GM21529 (cell line): ENCODE data around the gene EIF4E.
"Not testable (repeated sequence)": the region's sequence is repeated elsewhere in the genome, so short reads cannot be mapped to it uniquely, and the experiment has no call there.

Experiments
- ATAC-seq: cut with Tn5 transposase; IDR thresholded peaks from one replicate; pipeline ENCODE4 v1.9.1; 2021; ENCODE audit not compliant: unreplicated experiment

Gene EIF4E

GRCh38 chr4:98934851-98935250 is 5.9 kb upstream of the EIF4E start:
- ATAC-seq, result not testable (repeated sequence)

- peak; percentile 15 for ATAC-seq
Observed at GRCh38 chr4:98932539-98932938, 3.6 kb upstream of the EIF4E start.

GRCh38 chr4:98930311-98930865 is 1.5 kb upstream of the EIF4E start:
- ATAC-seq, result no peak

- ATAC-seq, result peak; percentile 51
Observed at GRCh38 chr4:98929341-98930267, 671 bp upstream of the EIF4E start.

GRCh38 chr4:98928131-98928504 is 815 bp downstream of the EIF4E start:
- peak; percentile 38 for ATAC-seq

GRCh38 chr4:98926257-98926656 is 2.7 kb downstream of the EIF4E start:
- not testable (repeated sequence) for ATAC-seq

- no peak for ATAC-seq
Observed at GRCh38 chr4:98921292-98921691, 7.6 kb downstream of the EIF4E start.

- ATAC-seq, result no peak
Observed at GRCh38 chr4:98919996-98920395, 8.9 kb downstream of the EIF4E start.

- not testable (repeated sequence) for ATAC-seq
Observed at GRCh38 chr4:98910728-98911127, 18.2 kb downstream of the EIF4E start.

- ATAC-seq, result no peak
Observed at GRCh38 chr4:98909646-98910401, 19.1 kb downstream of the EIF4E start.

GRCh38 chr4:98908703-98909262 is 20.1 kb downstream of the EIF4E start:
- ATAC-seq, result no peak

- ATAC-seq, result no peak
Observed at GRCh38 chr4:98908182-98908581, 20.8 kb downstream of the EIF4E start.

- ATAC-seq, result no peak
Observed at GRCh38 chr4:98905839-98906238, 23.1 kb downstream of the EIF4E start.

GRCh38 chr4:98905297-98905696 is 23.6 kb downstream of the EIF4E start:
- no peak for ATAC-seq

GRCh38 chr4:98903963-98904362 is 25.0 kb downstream of the EIF4E start:
- no peak for ATAC-seq

GRCh38 chr4:98903561-98903960 is 25.4 kb downstream of the EIF4E start:
- no peak for ATAC-seq

GRCh38 chr4:98899277-98899676 is 29.7 kb downstream of the EIF4E start:
- no peak for ATAC-seq

- no peak for ATAC-seq
Observed at GRCh38 chr4:98891478-98892337, 37.2 kb downstream of the EIF4E start.

- ATAC-seq, result no peak
Observed at GRCh38 chr4:98890702-98891455, 38.1 kb downstream of the EIF4E start.

- ATAC-seq, result no peak
Observed at GRCh38 chr4:98887145-98887544, 41.8 kb downstream of the EIF4E start.
